Fibroblast of pulmonary artery (primary cell): ENCODE results near the gene MFSD2B.

ENCODE experiments used
- DNase-seq: peaks from one replicate; pipeline ENCODE4 v3.0.0-alpha.2; 2010; ENCODE audit warnings: low read depth
- H3K4me3 ChIP-seq: replicated peaks from 2 replicates; pipeline ENCODE4 v1.5.1; 2011; ENCODE audit warnings: low read depth, mild to moderate bottlenecking, control low read depth, low read length, moderate library complexity
- CTCF ChIP-seq: IDR thresholded peaks from 2 replicates; pipeline ENCODE4 v1.5.1; 2011; ENCODE audit warnings: mild to moderate bottlenecking, control low read depth, low read length, inconsistent platforms; ENCODE audit errors: missing control alignments

The MFSD2B gene

GRCh38 chr2:23994567-23994966 is 15.3 kb upstream of the MFSD2B start:
- TF ChIP-seq CTCF = no peak
- no peak overlapping the region for H3K4me3 ChIP-seq
- DNase-seq = no peak

DNA sequence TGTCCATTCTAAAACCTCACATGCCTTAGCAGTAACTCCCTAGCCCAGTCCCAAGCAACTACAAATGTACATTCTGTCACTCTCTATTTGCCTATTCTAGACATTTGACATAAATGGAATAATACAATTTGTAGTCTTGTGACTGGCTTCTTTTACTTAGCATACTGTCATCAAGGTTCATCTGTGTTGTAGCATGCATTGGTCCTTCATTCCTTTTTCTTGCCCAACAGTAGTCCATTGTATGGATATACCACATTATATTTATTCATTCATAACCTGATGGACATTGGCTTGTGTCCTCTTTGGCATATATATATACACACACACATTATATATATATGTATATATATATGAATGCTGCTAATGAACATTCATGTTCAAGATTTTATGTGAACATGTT is 2.2 kb upstream of the MFSD2B start:
- H3K4me3 ChIP-seq = no peak overlapping the region
- TF ChIP-seq CTCF = no peak
- no peak for DNase-seq

GRCh38 chr2:24008672-24009366 is 1.1 kb upstream of the MFSD2B start:
- H3K4me3 ChIP-seq = no peak overlapping the region
- no peak for DNase-seq
- no peak for TF ChIP-seq CTCF

DNA sequence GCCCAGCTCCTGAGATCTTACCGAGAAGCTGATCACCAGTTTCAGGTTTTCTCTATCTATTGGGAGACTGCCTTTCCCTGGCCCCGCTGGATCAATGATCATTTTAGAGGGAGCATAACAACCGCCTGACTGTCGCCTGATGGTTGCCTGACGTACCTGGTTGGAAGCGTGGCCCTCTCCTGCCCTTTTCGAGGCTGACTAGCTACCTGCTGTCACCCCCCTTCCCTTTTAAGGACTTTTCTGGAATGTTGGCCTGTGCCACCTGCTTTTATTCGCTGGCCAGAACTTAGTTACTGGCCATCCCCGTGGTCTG is 562 bp upstream of the MFSD2B start:
- peak overlapping the region; percentile 50 for H3K4me3 ChIP-seq

GRCh38 chr2:24010477-24011249 is 778 bp downstream of the MFSD2B start:
- TF ChIP-seq CTCF = no peak
- peak overlapping the region; percentile 50 for H3K4me3 ChIP-seq
- DNase-seq = no peak

More for the DNA sequence above, 562 bp upstream of the MFSD2B start:
- TF ChIP-seq CTCF = no peak
- DNase-seq = no peak

GRCh38 chr2:24011250-24012104 is 1.6 kb downstream of the MFSD2B start:
- no peak for DNase-seq
- H3K4me3 ChIP-seq = no peak overlapping the region
- no peak for TF ChIP-seq CTCF
